ENCODE data around the gene DLEC1. TPM values are rescaled to one million over a fixed set of nuclear protein-coding genes. Genes with fewer than 3 reads are reported as not detected.

DLEC1 gene
- total RNA-seq, 1 experiment from 2014 or later = not detected

DNA sequence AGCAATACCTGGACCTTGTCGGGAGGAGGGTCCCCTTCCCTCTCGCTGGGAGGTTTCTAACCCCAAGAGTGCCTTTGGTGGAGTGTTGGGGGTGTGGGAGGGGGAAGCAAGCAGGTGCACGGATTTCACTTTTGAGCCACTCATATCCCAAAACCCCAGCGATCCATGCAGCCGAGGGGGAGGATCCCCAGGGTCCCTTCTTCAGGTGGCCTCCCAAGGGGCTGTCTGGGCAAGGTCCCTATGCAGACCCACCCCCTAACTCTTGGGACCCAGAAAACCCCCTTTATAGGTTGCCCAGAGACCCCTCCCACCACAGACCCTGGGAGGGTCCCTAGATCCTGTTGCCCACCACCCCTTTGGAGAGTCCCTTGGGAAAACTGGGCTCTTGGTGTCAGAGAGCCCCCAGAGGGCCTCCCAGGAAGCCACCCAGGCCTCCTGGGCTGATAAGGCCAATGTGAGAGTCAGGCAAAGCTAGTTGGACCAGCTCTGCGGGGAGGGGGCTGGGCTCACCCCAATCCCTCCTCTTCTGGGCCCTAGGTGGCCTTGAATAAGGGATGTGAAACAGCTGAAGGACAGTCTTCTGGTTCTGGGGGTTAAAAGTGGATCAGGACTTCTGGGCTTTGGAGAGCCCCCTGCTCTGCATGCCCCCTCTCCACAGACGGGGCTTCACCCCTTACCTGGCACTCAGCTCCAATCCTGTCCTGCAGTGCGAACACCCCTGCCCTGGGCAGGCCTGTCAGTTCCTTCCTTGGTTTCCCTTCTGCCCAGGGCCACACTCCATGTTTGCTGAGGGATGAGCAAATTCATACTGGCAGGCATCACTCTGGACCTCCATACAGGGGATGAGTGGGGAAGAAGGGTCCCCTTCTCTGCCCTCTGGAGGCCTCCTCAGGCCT is 8.6 kb upstream of the DLEC1 start:
- BruUV-seq (replicated peaks) = no TSS peak
- Histone ChIP-seq H3K9me3 (ENCODE audit: control insufficient read depth, insufficient read depth, low read depth, low read length) (no peaks in the 10 kb centered on the region), H3K36me3 (ENCODE audit: control insufficient read depth, insufficient read depth, low read length) (no peaks in the 10 kb centered on the region), H3K4me1 (ENCODE audit: control insufficient read depth, insufficient read depth, low read length) (peaks cover 5% of the 10 kb centered on the region), H3K27me3 (ENCODE audit: control insufficient read depth, insufficient read depth, low read length) (no peaks in the 10 kb centered on the region), H3K4me3 (ENCODE audit: low read depth in 2 of 2, low read length in 2 of 2) (peak overlapping the region; percentile 33 to 41; a peak in 3 of 4 replicates), H3K27ac (ENCODE audit: low read length) (no peak overlapping the region)
- DNase-seq (ENCODE audit: low read depth, low spot score) (no peak), ATAC-seq (no peak)
- intact Hi-C loops (cut with micrococcal nuclease; ENCODE audit: unreplicated experiment) (no loop called here), in situ Hi-C loops (cut with HindIII; ENCODE audit: low pct_unique_long_range_greater_than_20kb, low sequenced_read_pairs) (no loop called here)
- TF ChIP-seq SIN3A (IDR thresholded peaks at IDR 0.05; ENCODE audit: borderline replicate concordance, insufficient read depth, low read depth, low read length) (no peak), TCF7L2 (IDR thresholded peaks at IDR 0.05; ENCODE audit: low read depth, low read length) (no peak), POLR2AphosphoS5 (IDR thresholded peaks at IDR 0.05; ENCODE audit: low read depth, low read length) (no peak)
- TF ChIP-seq, protein P1, sequence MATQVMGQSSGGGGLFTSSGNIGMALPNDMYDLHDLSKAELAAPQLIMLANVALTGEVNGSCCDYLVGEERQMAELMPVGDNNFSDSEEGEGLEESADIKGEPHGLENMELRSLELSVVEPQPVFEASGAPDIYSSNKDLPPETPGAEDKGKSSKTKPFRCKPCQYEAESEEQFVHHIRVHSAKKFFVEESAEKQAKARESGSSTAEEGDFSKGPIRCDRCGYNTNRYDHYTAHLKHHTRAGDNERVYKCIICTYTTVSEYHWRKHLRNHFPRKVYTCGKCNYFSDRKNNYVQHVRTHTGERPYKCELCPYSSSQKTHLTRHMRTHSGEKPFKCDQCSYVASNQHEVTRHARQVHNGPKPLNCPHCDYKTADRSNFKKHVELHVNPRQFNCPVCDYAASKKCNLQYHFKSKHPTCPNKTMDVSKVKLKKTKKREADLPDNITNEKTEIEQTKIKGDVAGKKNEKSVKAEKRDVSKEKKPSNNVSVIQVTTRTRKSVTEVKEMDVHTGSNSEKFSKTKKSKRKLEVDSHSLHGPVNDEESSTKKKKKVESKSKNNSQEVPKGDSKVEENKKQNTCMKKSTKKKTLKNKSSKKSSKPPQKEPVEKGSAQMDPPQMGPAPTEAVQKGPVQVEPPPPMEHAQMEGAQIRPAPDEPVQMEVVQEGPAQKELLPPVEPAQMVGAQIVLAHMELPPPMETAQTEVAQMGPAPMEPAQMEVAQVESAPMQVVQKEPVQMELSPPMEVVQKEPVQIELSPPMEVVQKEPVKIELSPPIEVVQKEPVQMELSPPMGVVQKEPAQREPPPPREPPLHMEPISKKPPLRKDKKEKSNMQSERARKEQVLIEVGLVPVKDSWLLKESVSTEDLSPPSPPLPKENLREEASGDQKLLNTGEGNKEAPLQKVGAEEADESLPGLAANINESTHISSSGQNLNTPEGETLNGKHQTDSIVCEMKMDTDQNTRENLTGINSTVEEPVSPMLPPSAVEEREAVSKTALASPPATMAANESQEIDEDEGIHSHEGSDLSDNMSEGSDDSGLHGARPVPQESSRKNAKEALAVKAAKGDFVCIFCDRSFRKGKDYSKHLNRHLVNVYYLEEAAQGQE (IDR thresholded peaks at IDR 0.05; ENCODE audit: insufficient read depth in 1 of 2, low read depth in 2 of 2, low read length in 1 of 2) = no peak
- TF ChIP-seq, protein P2, sequence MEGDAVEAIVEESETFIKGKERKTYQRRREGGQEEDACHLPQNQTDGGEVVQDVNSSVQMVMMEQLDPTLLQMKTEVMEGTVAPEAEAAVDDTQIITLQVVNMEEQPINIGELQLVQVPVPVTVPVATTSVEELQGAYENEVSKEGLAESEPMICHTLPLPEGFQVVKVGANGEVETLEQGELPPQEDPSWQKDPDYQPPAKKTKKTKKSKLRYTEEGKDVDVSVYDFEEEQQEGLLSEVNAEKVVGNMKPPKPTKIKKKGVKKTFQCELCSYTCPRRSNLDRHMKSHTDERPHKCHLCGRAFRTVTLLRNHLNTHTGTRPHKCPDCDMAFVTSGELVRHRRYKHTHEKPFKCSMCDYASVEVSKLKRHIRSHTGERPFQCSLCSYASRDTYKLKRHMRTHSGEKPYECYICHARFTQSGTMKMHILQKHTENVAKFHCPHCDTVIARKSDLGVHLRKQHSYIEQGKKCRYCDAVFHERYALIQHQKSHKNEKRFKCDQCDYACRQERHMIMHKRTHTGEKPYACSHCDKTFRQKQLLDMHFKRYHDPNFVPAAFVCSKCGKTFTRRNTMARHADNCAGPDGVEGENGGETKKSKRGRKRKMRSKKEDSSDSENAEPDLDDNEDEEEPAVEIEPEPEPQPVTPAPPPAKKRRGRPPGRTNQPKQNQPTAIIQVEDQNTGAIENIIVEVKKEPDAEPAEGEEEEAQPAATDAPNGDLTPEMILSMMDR (IDR thresholded peaks at IDR 0.05) = no peak
- POLR2A ChIA-PET = no interaction called here
- CTCF ChIA-PET = no interaction called here

DNA sequence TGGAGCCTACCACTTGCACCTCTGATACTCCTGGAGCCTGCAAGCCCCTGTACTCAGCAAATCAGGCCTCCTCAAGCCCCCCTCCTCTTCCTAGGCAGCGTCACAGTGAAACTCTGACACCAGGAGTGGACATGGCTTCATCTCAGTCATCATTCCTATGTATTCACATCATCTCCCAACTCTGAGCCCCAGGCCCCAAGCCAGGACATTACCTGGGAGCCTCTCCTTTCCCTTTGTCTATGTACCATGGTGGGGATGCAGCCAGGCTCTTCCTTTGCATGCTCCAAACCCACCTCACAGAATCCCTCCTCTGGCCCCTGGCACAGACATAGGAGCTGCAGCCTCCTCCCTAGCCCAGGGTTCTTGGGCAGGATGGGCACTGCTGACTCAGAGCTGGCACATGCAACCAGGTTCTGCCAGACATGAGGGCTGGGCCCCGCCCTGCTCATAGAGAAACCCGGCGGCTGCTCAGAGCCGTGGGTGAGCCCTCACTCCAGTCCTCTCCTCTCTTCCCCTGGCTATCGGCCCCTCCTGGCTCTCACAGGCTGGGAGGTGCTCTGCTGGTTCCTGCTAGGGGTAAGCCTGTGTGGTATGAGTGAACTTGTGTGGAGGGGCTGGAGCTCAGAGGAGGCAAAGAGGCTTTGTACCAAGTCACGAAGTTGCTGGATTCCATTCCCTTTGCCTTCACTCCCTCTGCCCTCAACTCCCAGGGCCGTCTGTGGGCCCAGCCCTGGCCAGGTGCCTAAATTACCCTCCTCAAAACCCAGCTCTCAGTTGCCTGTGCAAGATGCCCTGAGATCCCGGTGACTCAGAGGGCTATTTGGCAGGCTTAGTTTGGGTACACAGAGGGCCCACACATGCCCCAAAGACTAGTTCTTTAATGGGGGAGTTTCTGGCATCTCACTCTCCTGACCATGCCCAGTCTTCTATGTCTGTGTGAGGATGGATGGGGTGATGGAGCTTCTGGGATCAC is 7.7 kb upstream of the DLEC1 start:
- no peaks in the 10 kb centered on the region for H3K9me3 ChIP-seq (ENCODE audit: control insufficient read depth, insufficient read depth, low read depth, low read length)
- ATAC-seq (peak; percentile 62), DNase-seq (ENCODE audit: low read depth, low spot score) (no peak)
- H3K27me3 ChIP-seq (ENCODE audit: control insufficient read depth, insufficient read depth, low read length) = no peaks in the 10 kb centered on the region
- no TSS peak for BruUV-seq (replicated peaks)
- no peak overlapping the region for H3K27ac ChIP-seq (ENCODE audit: low read length)
- no peaks in the 10 kb centered on the region; the same call in 1 of the 2 replicates for H3K4me1 ChIP-seq (ENCODE audit: control insufficient read depth, insufficient read depth, low read length)
- CTCF ChIA-PET = interaction anchor here (0.6 kb wide), 1 partner anchor 105 kb away, joined by 3 read pairs; the partner anchor contains the start of gene ACAA1
- TF ChIP-seq SIN3A (IDR thresholded peaks at IDR 0.05; ENCODE audit: borderline replicate concordance, insufficient read depth, low read depth, low read length) (no peak), TCF7L2 (IDR thresholded peaks at IDR 0.05; ENCODE audit: low read depth, low read length) (no peak), POLR2AphosphoS5 (IDR thresholded peaks at IDR 0.05; ENCODE audit: low read depth, low read length) (no peak)
- TF ChIP-seq, protein P1 (IDR thresholded peaks at IDR 0.05; ENCODE audit: insufficient read depth in 1 of 2, low read depth in 2 of 2, low read length in 1 of 2) = no peak
- TF ChIP-seq, protein P2 (IDR thresholded peaks at IDR 0.05) = no peak
- in situ Hi-C loops (cut with HindIII; ENCODE audit: low pct_unique_long_range_greater_than_20kb, low sequenced_read_pairs) (no loop called here), intact Hi-C loops (cut with micrococcal nuclease; ENCODE audit: unreplicated experiment) (no loop called here)
- H3K4me3 ChIP-seq (ENCODE audit: low read depth in 2 of 2, low read length in 2 of 2) = no peak overlapping the region
- no peaks in the 10 kb centered on the region for H3K36me3 ChIP-seq (ENCODE audit: control insufficient read depth, insufficient read depth, low read length)
- POLR2A ChIA-PET = no interaction called here
